Measurements from ENCODE around the gene ZNF341.

Gene ZNF341

DNA sequence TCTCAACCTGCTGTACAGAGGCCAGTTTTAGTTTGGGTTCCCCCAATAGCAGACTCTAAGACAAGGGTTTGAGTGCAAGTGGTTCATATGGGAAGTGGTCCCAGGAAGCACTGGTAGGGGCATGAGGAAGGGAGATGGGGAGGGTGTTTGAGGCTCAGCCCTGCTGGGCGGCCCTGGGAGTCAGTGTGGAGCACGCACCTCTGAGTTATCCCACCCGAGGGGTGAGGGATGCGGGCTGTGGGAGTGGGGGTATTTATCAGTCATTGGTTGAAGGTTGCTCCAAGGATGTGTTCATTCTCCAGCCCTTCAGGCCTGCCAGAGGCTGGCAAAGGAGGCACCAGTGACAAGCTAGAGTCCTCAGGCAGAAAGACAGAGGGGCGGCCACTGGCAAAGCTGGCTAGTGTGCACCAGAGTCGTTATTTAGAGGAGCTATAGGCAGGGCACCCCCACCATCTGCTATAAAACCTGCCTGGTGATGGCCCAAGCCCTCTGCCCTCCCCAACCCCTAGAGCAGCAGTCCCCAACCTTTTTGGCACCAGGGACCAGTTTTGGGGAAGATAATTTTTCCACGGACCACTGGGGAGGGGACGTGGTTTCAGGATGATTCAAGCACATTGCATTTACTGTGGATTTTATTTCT lies 28.2 kb upstream of the ZNF341 start:
- DNase-seq = no peak

DNA sequence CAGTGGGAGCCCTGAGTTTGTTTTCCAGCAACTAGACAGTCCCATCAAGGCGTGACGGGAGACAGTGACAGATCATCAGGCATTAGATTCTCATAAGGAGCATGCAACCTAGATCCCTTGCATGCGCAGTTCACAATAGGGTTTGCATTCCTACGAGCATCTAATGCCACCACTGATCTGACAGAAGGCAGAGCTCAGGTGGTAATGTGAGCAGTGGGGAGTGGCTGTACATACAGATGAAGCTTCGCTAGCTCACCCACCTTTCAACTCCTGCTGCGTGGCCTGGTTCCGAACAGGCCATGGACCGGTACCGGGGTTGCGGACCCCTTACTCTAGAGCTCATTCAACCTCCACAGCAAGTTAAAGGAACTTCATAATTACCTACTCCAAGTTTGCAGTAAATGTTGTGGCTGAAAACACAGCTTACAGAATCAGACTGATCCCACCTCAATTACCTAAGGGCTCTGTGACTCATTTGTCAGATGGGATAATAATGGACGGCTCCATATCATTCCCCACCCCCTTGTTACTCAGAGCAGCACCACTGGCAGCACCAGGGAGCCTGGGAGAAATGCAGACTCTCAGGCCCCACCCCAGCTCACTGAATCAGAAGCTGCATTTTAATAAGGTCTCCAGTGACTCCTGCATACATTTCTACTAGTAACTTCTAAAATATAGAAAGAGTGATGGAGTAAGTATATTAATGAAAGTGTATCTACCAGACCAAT lies 27.4 kb upstream of the ZNF341 start:
- no peak for DNase-seq

- no peak for DNase-seq
Measured at GRCh38 chr20:33707668-33708067, 24.1 kb upstream of the ZNF341 start.

DNA sequence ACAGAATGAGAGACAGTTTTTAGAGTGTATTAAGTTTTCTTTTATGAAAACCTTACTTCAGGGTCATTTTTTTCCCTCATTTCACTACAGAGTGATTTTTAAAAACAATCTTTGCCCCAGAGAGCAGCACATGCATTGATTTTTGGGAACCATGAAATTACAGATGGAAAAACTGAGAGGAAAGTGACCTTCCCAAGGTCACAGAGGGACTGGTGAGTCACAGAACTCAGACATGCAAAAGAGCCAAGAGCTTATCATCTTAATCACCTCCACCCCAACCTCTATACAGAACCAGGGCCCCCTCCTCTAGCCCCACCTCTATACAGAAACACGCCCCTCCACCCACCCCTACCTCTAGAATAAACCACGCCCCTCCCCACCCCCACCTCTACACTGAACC lies 22.4 kb upstream of the ZNF341 start:
- no peak for DNase-seq

- DNase-seq = no peak
Measured at GRCh38 chr20:33709905-33710541, 21.8 kb upstream of the ZNF341 start.

GRCh38 chr20:33710681-33711445 lies 20.9 kb upstream of the ZNF341 start:
- no peak for DNase-seq

- DNase-seq = no peak
Measured at GRCh38 chr20:33711446-33711738, 20.4 kb upstream of the ZNF341 start.

- DNase-seq = no peak
Measured at GRCh38 chr20:33713865-33714367, 17.9 kb upstream of the ZNF341 start.

- no peak for DNase-seq
Measured at GRCh38 chr20:33716498-33716897, 15.3 kb upstream of the ZNF341 start.

DNA sequence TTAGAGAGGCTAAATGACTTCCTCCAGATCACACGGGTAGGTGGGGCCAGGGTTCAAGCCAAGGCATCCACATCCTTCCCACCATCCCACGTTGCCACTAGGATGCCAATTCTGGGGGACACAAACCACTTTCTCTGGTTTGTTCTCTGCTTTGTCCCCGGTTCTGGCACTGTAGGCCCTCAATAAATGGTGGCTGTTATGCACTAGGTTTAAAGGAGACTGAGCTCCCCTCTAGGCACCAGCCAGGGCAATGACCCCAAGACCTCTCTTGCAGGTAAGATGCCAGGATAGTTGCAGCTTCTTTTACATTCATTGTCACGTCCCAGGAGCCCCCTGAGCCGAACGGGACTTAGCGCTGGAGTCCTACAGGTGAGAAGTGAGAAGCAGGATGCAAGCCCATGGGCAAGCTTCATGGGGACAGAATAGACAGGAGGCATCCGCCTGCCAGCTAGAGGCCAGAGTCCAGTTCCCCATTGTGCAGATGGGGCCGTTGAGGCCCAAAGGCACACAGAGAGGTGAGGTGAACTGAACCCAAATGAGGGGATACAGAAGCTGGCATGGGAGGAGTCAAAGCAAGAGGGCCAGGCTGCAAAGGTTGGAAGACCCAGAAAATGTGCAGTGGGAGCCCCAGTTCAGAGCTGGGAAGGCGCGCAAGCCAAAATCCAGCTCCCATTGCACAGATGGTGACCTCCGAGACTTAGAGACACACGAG lies 12.4 kb upstream of the ZNF341 start:
- DNase-seq = no peak

DNA sequence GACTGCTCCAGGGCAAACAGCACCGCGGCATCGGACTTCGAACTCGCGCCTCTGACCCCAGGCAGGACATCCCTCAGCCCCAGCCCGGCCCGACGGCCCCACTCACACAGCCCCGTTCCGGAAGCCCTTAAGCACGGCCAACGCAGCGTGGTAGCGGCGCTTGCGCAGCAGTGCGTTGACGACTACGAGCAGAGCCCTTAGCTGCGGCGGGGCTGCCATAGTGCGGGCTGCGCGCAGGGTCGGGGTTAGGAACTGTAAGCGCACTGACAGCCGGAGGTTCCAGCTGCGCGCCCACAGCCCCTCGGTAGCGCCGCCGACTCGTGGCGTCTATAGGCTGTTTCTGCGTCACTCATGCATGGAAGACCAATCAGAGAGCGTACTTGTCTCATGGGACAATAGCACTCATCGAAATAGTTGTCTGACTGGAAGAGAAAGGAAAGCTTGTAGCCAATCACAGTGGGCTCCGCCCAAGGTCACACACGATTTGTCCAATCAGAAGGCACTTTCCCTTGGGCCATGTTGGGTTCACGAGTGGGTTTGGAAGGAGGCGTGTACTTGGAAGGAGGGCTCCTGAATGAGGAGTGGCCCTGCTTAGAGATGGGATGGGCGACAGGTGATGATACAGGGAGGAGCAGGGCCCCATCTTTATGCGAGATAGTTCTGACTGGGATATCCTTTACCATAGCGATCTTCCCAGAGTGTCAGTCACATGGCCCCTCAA lies 11.6 kb upstream of the ZNF341 start, which contains the start of gene PXMP4:
Gene PXMP4, minus strand, starts transcription at position 322 of the 721 bp plus-strand sequence. Its CDS starts 103 bp downstream, at position 219.
- peak; percentile 42 for DNase-seq

DNA sequence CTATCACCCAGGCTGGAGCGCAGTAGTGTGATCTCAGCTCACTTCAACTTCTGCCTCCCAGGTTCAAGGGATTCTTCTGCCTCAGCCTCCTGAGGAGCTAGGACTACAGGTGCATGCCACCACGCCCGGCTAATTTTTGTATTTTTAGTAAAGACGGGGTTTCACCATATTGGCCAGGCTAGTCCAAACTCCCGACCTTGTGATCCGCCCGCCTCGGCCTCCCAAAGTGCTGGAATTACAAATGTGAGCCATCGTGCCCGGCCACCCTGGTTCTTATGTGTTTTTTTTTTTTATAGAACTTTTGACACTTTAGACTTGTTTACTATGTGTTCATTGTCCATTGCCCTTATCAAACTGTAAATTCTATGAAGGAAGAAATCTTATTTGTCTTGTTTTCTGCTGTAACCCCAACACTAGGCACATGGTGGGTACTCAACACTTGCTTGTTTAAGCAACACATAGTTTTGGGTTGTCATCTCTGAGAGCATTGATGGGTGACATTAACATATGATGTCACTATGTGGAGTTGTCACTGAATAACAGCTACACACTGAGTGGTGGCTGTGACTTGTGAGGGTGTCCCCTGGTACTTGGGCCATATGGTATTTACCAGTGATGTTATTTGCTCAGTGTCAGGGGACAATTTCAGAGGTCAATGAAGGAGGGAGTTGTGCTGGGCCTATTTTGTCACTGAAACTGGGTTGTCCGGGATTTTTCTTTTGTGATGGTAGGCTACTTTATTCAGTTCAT lies 10.2 kb upstream of the ZNF341 start:
- no peak for DNase-seq

DNA sequence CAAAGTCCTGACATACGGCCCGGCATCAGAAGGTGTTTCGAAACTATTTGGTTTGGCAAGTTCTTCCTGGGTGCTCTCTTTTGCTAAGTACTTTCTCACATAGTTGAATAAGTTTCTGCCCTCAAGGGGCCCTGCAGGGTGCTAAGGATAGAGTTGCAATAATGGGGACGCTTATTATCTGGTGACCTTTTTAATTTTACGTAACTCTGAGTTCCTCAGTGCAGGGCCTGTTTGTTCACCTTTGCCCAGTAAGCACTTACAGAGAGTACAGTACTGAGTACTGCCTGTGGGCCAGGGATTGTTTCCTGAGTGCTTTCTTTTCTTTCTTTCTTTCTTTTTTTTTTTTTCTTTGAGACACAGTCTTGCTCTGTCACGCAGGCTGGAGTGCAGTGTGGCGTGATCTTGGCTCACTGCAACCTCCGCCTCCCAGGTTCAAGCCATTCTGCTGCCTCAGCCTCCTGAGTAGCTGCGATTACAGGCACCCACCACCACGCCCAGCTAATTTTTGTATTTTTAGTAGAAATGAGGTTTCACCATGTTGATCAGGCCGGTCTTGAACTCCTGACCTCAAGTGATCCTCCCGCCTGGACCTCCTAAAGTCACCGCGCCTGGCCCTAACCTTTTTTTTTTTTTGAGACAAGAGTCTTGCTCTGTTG lies 7.2 kb upstream of the ZNF341 start:
- DNase-seq = no peak

DNA sequence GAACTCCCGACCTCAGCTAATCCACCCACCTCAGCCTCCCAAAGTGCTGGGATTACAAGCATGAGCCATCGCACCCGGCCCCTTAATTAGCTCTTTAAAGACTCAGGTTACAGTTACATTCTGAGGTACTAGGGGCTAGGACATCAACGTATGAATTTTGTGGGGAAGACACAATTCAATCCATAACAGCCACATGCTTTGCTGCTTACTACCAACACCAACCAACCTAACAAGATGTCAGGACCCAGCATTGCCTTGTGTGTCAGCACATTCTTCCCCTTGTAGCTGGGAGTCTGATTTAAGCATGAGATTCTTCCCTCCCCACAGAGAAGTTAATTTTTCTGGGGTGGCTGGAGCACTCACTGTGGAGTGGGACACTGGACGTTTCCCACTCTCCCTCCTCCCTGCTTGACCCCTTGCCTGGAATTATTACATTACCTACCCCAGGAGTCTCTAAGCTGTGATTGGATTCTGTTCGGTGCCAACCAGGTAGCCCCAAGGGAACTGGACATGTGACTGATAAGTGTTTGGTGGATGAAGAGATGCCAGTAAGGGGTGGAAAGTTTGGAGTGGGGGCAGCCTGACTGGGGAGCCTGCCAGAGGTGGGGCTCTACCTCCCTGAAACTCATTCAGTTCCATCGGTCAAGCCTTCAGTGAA lies 6.1 kb upstream of the ZNF341 start:
- DNase-seq = no peak

- DNase-seq = no peak
Measured at GRCh38 chr20:33727115-33727479, 4.7 kb upstream of the ZNF341 start.

- DNase-seq = no peak
Measured at GRCh38 chr20:33727806-33728205, 4.0 kb upstream of the ZNF341 start.

GRCh38 chr20:33728463-33728862 lies 3.3 kb upstream of the ZNF341 start:
- DNase-seq = no peak

- no peak for DNase-seq
Measured at GRCh38 chr20:33729101-33729500, 2.7 kb upstream of the ZNF341 start.

- no peak for DNase-seq
Measured at GRCh38 chr20:33730946-33731692, 677 bp upstream of the ZNF341 start.

Measured in amniotic stem cell (primary cell).